Measurements from ENCODE around the gene TEK. TPM values are rescaled to one million over a fixed set of nuclear protein-coding genes. Genes with fewer than 3 reads are reported as not detected.

TEK gene
- polyA plus RNA-seq, 1 donor (not counting 4 experiments of a cell fraction or from before 2014, with no cell fraction given): 0.03 TPM

GRCh38 chr9:27188426-27188825 lies 79.4 kb downstream of the TEK start:
- no peak overlapping the region for H2AFZ ChIP-seq (ENCODE audit: control insufficient read depth, low read length)
- H4K20me1 ChIP-seq (ENCODE audit: control insufficient read depth, extremely low read depth, insufficient read depth, low read length): no peaks in the 10 kb centered on the region
- no peaks in the 10 kb centered on the region for H3K9me3 ChIP-seq (ENCODE audit: control insufficient read depth, low read depth, low read length)
- dilution Hi-C loops (cut with MboI; ENCODE audit: extremely low pct_ligation_motif_present, low sequenced_read_pairs): no loop called here
- TF ChIP-seq EZH2 (IDR thresholded peaks at IDR 0.05; ENCODE audit: low read length) (no peak), CTCF (optimal IDR thresholded peaks at IDR 0.05 in 1 of 3, IDR thresholded peaks at IDR 0.05 in 1 of 3, conservative IDR thresholded peaks at IDR 0.05 in 1 of 3; ENCODE audit: extremely low read depth in 1 of 3, insufficient read depth in 2 of 3, low read length in 3 of 3) (no peak)
- no peak overlapping the region for H3K27ac ChIP-seq (ENCODE audit: control insufficient read depth, insufficient read depth, low read length)
- H3K4me2 ChIP-seq (ENCODE audit: control insufficient read depth, extremely low read depth, insufficient read depth, low read depth, low read length): no peak overlapping the region
- no peaks in the 10 kb centered on the region for H3K9me1 ChIP-seq (ENCODE audit: control insufficient read depth, extremely low read depth, insufficient read depth, low read length)
- no peaks in the 10 kb centered on the region for H3K27me3 ChIP-seq (ENCODE audit: control insufficient read depth, extremely low read depth, insufficient read depth, low read length)
- H3K4me1 ChIP-seq (ENCODE audit: control insufficient read depth, extremely low read depth, insufficient read depth, low read length): peaks cover 7% of the 10 kb centered on the region
- FAIRE-seq (no peak), DNase-seq (ENCODE audit: low read depth, low spot score) (no peak)
- H3K4me3 ChIP-seq (ENCODE audit: control insufficient read depth in 2 of 3, extremely low read depth in 1 of 3, insufficient read depth in 2 of 3, low read depth in 1 of 3, low read length in 3 of 3): no peak overlapping the region
- H3K36me3 ChIP-seq (ENCODE audit: control insufficient read depth in 2 of 2, extremely low read depth in 1 of 2, insufficient read depth in 2 of 2, low read length in 2 of 2): no peaks in the 10 kb centered on the region
- no peak overlapping the region for H3K9ac ChIP-seq (ENCODE audit: control insufficient read depth, extremely low read depth, insufficient read depth, low read length)
- no peaks in the 10 kb centered on the region for H3K79me2 ChIP-seq (ENCODE audit: control insufficient read depth, insufficient read depth, low read length)

- H3K9me3 ChIP-seq (ENCODE audit: control insufficient read depth, low read depth, low read length): no peaks in the 10 kb centered on the region
- no peaks in the 10 kb centered on the region for H3K36me3 ChIP-seq (ENCODE audit: control insufficient read depth in 2 of 2, extremely low read depth in 1 of 2, insufficient read depth in 2 of 2, low read length in 2 of 2)
- no peak overlapping the region for H3K4me2 ChIP-seq (ENCODE audit: control insufficient read depth, extremely low read depth, insufficient read depth, low read depth, low read length)
- H3K4me1 ChIP-seq (ENCODE audit: control insufficient read depth, extremely low read depth, insufficient read depth, low read length): peaks cover 9% of the 10 kb centered on the region
- no peak overlapping the region for H2AFZ ChIP-seq (ENCODE audit: control insufficient read depth, low read length)
- H3K4me3 ChIP-seq (ENCODE audit: control insufficient read depth in 2 of 3, extremely low read depth in 1 of 3, insufficient read depth in 2 of 3, low read depth in 1 of 3, low read length in 3 of 3): no peak overlapping the region
- H3K27me3 ChIP-seq (ENCODE audit: control insufficient read depth, extremely low read depth, insufficient read depth, low read length): no peaks in the 10 kb centered on the region
- H3K79me2 ChIP-seq (ENCODE audit: control insufficient read depth, insufficient read depth, low read length): no peaks in the 10 kb centered on the region
- TF ChIP-seq CTCF (optimal IDR thresholded peaks at IDR 0.05 in 1 of 3, IDR thresholded peaks at IDR 0.05 in 1 of 3, conservative IDR thresholded peaks at IDR 0.05 in 1 of 3; ENCODE audit: extremely low read depth in 1 of 3, insufficient read depth in 2 of 3, low read length in 3 of 3): no peak
- TF ChIP-seq EZH2 (IDR thresholded peaks at IDR 0.05; ENCODE audit: low read length): no peak
- H3K9ac ChIP-seq (ENCODE audit: control insufficient read depth, extremely low read depth, insufficient read depth, low read length): no peak overlapping the region
- dilution Hi-C loops (cut with MboI; ENCODE audit: extremely low pct_ligation_motif_present, low sequenced_read_pairs): no loop called here
- H4K20me1 ChIP-seq (ENCODE audit: control insufficient read depth, extremely low read depth, insufficient read depth, low read length): no peaks in the 10 kb centered on the region
- FAIRE-seq (peak; percentile 32), DNase-seq (ENCODE audit: low read depth, low spot score) (no peak)
- H3K9me1 ChIP-seq (ENCODE audit: control insufficient read depth, extremely low read depth, insufficient read depth, low read length): no peaks in the 10 kb centered on the region
- H3K27ac ChIP-seq (ENCODE audit: control insufficient read depth, insufficient read depth, low read length): no peak overlapping the region
Measured at GRCh38 chr9:27189426-27189825, 80.4 kb downstream of the TEK start.
